OCI-LY1 (cell line): ENCODE results near the gene PLCXD3.

ENCODE experiments used
- H2AFZ ChIP-seq: fragments of 200-600 bp; sonication (generic), shearing (Covaris generic); 2 replicates; pipeline ENCODE4 v1.6.0; 2014; ENCODE audit warnings: antibody characterized with exemption, mild to moderate bottlenecking, low read length
- H3F3A ChIP-seq: fragments of 200-600 bp; sonication (generic), shearing (Covaris generic); 2 replicates; pipeline ENCODE4 v1.6.0; 2014; ENCODE audit warnings: mild to moderate bottlenecking, antibody characterized with exemption, low read length, moderate library complexity; ENCODE audit not compliant: insufficient read depth
- H3K27ac ChIP-seq: fragments of 200-600 bp; sonication (generic); 2 replicates; pipeline ENCODE4 v1.5.1; 2014; ENCODE audit warnings: low read length, mixed run types, mild to moderate bottlenecking, low read depth; ENCODE audit not compliant: poor library complexity, severe bottlenecking
- H3K27me3 ChIP-seq: fragments of 200-600 bp; sonication (generic); 2 replicates; pipeline ENCODE4 v1.6.0; 2014; ENCODE audit warnings: antibody characterized with exemption, mild to moderate bottlenecking, low read length, moderate library complexity; ENCODE audit not compliant: insufficient read depth
- H3K36me3 ChIP-seq: fragments of 200-600 bp; sonication (generic); 2 replicates; pipeline ENCODE4 v1.6.1; 2014; ENCODE audit warnings: mild to moderate bottlenecking, antibody characterized with exemption, low read length, moderate library complexity, mixed read lengths; ENCODE audit not compliant: insufficient read depth
- H3K4me1 ChIP-seq: fragments of 200-600 bp; sonication (generic); 2 replicates; pipeline ENCODE4 v1.5.1; 2014; ENCODE audit warnings: mild to moderate bottlenecking, low read length, moderate library complexity; ENCODE audit not compliant: insufficient read depth, severe bottlenecking
- H3K4me2 ChIP-seq: fragments of 200-600 bp; sonication (generic), shearing (Covaris generic); 2 replicates; pipeline ENCODE4 v1.6.1; 2014; ENCODE audit warnings: low read length
- H3K4me3 ChIP-seq: fragments of 200-600 bp; sonication (generic); 2 replicates; pipeline ENCODE4 v1.5.1; 2014; ENCODE audit warnings: low read length, low read depth, mild to moderate bottlenecking, mixed read lengths; ENCODE audit not compliant: poor library complexity, severe bottlenecking
- H3K79me2 ChIP-seq: fragments of 200-600 bp; shearing (Covaris generic); 2 replicates; pipeline ENCODE4 v1.6.1; 2016; ENCODE audit warnings: mixed run types, low read length, mixed read lengths; ENCODE audit not compliant: insufficient read depth
- H3K9ac ChIP-seq: fragments of 200-600 bp; sonication (generic), shearing (Covaris generic); 2 replicates; pipeline ENCODE4 v1.6.1; 2014; ENCODE audit warnings: mild to moderate bottlenecking, low read length, mixed read lengths
- H3K9me2 ChIP-seq: fragments of 200-600 bp; sonication (generic), shearing (Covaris generic); 2 replicates; pipeline ENCODE4 v1.6.1; 2014; ENCODE audit warnings: low read depth, mild to moderate bottlenecking, low read length, mixed read lengths
- H3K9me3 ChIP-seq: fragments of 200-600 bp; shearing (Covaris generic); 2 replicates; pipeline ENCODE4 v1.6.1; 2014; ENCODE audit warnings: low read length, mixed read lengths
- H4K20me1 ChIP-seq: fragments of 200-600 bp; sonication (generic), shearing (Covaris generic); 2 replicates; pipeline ENCODE4 v1.6.0; 2016; ENCODE audit warnings: mild to moderate bottlenecking, low read length; ENCODE audit not compliant: insufficient read depth
- CTCF ChIP-seq: fragments of 200-600 bp; sonication (generic), shearing (Covaris generic); IDR thresholded peaks from 2 replicates; pipeline ENCODE4 v1.5.1; 2017; ENCODE audit warnings: mild to moderate bottlenecking, antibody characterized with exemption, low read length, moderate library complexity, mixed read lengths
- EZH2 ChIP-seq: fragments of 200-600 bp; sonication (generic), shearing (Covaris generic); IDR thresholded peaks from 2 replicates; pipeline ENCODE4 v1.8.0; 2017; ENCODE audit warnings: borderline replicate concordance, mixed run types, mild to moderate bottlenecking, antibody characterized with exemption, low read length, moderate library complexity, mixed read lengths

Gene PLCXD3

GRCh38 chr5:41403846-41404245, 106.6 kb downstream of the PLCXD3 start:
- TF ChIP-seq CTCF (no peak), EZH2 (no peak)
- H3K9me2 ChIP-seq: no peaks in the 10 kb centered on the region

GRCh38 chr5:41402845-41403244, 107.6 kb downstream of the PLCXD3 start:
- H4K20me1 ChIP-seq: no peaks in the 10 kb centered on the region
- H3K9me3 ChIP-seq: no peaks in the 10 kb centered on the region
- H3K9me2 ChIP-seq: no peaks in the 10 kb centered on the region
- no peak overlapping the region for H3K27ac ChIP-seq
- H3K27me3 ChIP-seq: no peaks in the 10 kb centered on the region
- H3F3A ChIP-seq: no peaks in the 10 kb centered on the region
- H3K4me3 ChIP-seq: no peak overlapping the region
- H3K9ac ChIP-seq: no peak overlapping the region
- no peak for TF ChIP-seq CTCF
- TF ChIP-seq EZH2: no peak
- H3K79me2 ChIP-seq: no peaks in the 10 kb centered on the region
- H3K36me3 ChIP-seq: no peaks in the 10 kb centered on the region
- no peaks in the 10 kb centered on the region for H3K4me1 ChIP-seq
- no peak overlapping the region for H2AFZ ChIP-seq
- no peak overlapping the region for H3K4me2 ChIP-seq

More at GRCh38 chr5:41403846-41404245, 106.6 kb downstream of the PLCXD3 start:
- Histone ChIP-seq H3K4me1 (no peaks in the 10 kb centered on the region), H3K9me3 (no peaks in the 10 kb centered on the region), H3K4me2 (no peak overlapping the region), H3K9ac (no peak overlapping the region), H3K36me3 (no peaks in the 10 kb centered on the region), H3K27me3 (no peaks in the 10 kb centered on the region), H3K79me2 (no peaks in the 10 kb centered on the region), H3K4me3 (no peak overlapping the region), H4K20me1 (no peaks in the 10 kb centered on the region), H3K27ac (no peak overlapping the region), H3F3A (no peaks in the 10 kb centered on the region), H2AFZ (no peak overlapping the region)

GRCh38 chr5:41399839-41400238, 110.6 kb downstream of the PLCXD3 start:
- Histone ChIP-seq H3K4me3 (no peak overlapping the region), H2AFZ (no peak overlapping the region), H3K36me3 (no peaks in the 10 kb centered on the region), H3K27me3 (no peaks in the 10 kb centered on the region), H3K27ac (no peak overlapping the region), H3F3A (no peaks in the 10 kb centered on the region), H4K20me1 (no peaks in the 10 kb centered on the region), H3K9me3 (no peaks in the 10 kb centered on the region), H3K4me1 (no peaks in the 10 kb centered on the region), H3K9ac (no peak overlapping the region), H3K9me2 (no peaks in the 10 kb centered on the region), H3K4me2 (no peak overlapping the region), H3K79me2 (no peaks in the 10 kb centered on the region)
- no peak for TF ChIP-seq EZH2
- no peak for TF ChIP-seq CTCF
